Tibial nerve (tissue), 4 donors: Measurements from ENCODE around the gene LARP1.

Source experiments
- CTCF ChIP-seq, 5 experiments: fragments of 200-600 bp in 3 of 5; fragments of 450-650 bp in 2 of 5; sonication (generic) in 3 of 5; IDR thresholded peaks; one replicate each; pipeline ENCODE4 v1.5.1; 2016 to 2019; ENCODE audit warnings: antibody characterized with exemption in 5 of 5, mild to moderate bottlenecking in 3 of 5, moderate library complexity in 2 of 5
- EP300 ChIP-seq, 2 donors: sonication (generic); formaldehyde crosslinking; IDR thresholded peaks; one replicate each; pipeline ENCODE4 v1.6.1; 2017; ENCODE audit warnings: antibody characterized with exemption in 2 of 2, mild to moderate bottlenecking in 1 of 2
- POLR2A ChIP-seq, 2 donors: fragments of 450-650 bp; IDR thresholded peaks; one replicate each; pipeline ENCODE4 v1.6.1; 2017; ENCODE audit warnings: antibody characterized with exemption in 2 of 2, mild to moderate bottlenecking in 2 of 2, moderate library complexity in 2 of 2

DNA sequence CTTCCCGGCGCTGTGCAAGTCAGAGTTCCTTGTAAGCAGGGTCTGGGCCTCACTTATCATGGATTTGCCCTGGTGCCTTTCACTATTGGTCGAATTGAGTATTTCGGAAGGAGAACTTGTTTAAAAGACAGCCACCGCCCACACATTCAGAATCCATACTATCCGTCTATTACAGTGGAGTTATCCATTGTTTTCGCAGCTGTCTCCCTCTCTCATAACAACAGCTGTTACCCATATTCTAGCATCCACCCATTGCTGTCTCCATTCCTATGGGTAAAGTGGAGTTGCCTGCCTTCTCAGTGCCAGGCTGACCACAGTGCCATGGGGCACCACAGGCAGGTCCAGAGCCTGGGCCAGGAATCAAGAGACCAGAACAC lies 75.0 kb downstream of the LARP1 start:
- TF ChIP-seq CTCF (IDR thresholded peaks at IDR 0.05), result no peak
- TF ChIP-seq POLR2A (IDR thresholded peaks at IDR 0.05), result no peak
- TF ChIP-seq EP300 (IDR thresholded peaks at IDR 0.05), result no peak
